Activated T-helper 17 cell treated with anti-CD3 and anti-CD28 coated beads, Interleukin-2, amount 50 U/mL, for 72 hours (primary cell): Measurements from ENCODE around the gene RNF207. TPM values are rescaled to one million over a fixed set of nuclear protein-coding genes. Genes with fewer than 3 reads are reported as not detected.

Experiments
- ATAC-seq: fragments of 150-1000 bp; cut with Tn5 transposase; replicated peaks from 2 replicates; pipeline ENCODE4 v1.10.0; 2021; ENCODE audit warnings: mild to moderate bottlenecking, moderate library complexity
- H3K27ac Mint-ChIP-seq: one replicate; pipeline ENCODE4 v1.8.0; 2022; ENCODE audit warnings: mixed read lengths
- H3K27me3 Mint-ChIP-seq: one replicate; pipeline ENCODE4 v1.8.0; 2022; ENCODE audit warnings: mixed read lengths
- H3K36me3 Mint-ChIP-seq: one replicate; pipeline ENCODE4 v1.8.0; 2022; ENCODE audit warnings: low read depth, mild to moderate bottlenecking, mixed read lengths
- H3K4me1 Mint-ChIP-seq: one replicate; pipeline ENCODE4 v1.8.0; 2022; ENCODE audit warnings: mixed read lengths
- H3K4me3 Mint-ChIP-seq: one replicate; pipeline ENCODE4 v1.8.0; 2022; ENCODE audit warnings: mild to moderate bottlenecking, mixed read lengths
- H3K9me3 Mint-ChIP-seq: one replicate; pipeline ENCODE4 v1.8.0; 2022; ENCODE audit warnings: mixed read lengths
- total RNA-seq, 2 donors: library from RNA; stranded (reverse); gene quantifications; one replicate each; pipeline ENCODE4 v1.2.3, GENCODE V29; 2022

RNF207 gene
- total RNA-seq, 2 donors from 2014 or later: 20.1 to 21.9 TPM

- H3K27me3 Mint-ChIP-seq: peaks cover 28% of the 10 kb centered on the region
- no peak overlapping the region for H3K27ac Mint-ChIP-seq
- peaks cover 14% of the 10 kb centered on the region for H3K4me1 Mint-ChIP-seq
- ATAC-seq: no peak
- H3K36me3 Mint-ChIP-seq: peaks cover 30% of the 10 kb centered on the region
- peak overlapping the region; percentile 40 for H3K4me3 Mint-ChIP-seq
- no peaks in the 10 kb centered on the region for H3K9me3 Mint-ChIP-seq
Measured at GRCh38 chr1:6181347-6181770, 24.6 kb upstream of the RNF207 start.

DNA sequence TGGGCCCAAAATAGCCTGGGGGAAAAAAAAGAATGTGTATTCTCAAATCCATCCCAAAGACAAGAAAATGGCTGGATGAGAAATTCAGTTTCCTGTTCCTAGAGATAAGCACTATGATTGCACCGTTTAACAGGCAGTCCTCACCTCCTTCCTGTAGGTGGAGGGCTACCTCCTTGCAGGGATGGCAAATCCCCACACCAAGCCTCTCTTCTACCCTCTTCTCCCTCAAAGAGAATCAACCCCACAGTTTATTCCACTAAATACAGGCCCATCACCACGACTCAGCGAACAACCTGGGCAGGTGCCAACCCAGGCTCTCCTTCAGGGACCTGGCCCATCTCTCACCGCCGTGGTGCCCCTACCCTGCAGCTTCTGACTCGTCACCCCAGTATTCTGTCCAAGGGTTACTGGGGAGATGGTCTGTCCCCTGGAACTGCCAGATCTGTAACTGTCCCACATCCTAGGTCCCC lies 22.4 kb upstream of the RNF207 start:
- Mint-ChIP-seq H3K27me3 (peaks cover 13% of the 10 kb centered on the region), H3K36me3 (peaks cover 52% of the 10 kb centered on the region), H3K27ac (no peak overlapping the region), H3K9me3 (no peaks in the 10 kb centered on the region), H3K4me3 (no peak overlapping the region), H3K4me1 (peaks cover 14% of the 10 kb centered on the region)
- no peak for ATAC-seq

GRCh38 chr1:6184083-6184783 lies 21.7 kb upstream of the RNF207 start:
- Mint-ChIP-seq H3K27ac (no peak overlapping the region), H3K27me3 (peaks cover 9% of the 10 kb centered on the region), H3K4me1 (peaks cover 19% of the 10 kb centered on the region), H3K9me3 (no peaks in the 10 kb centered on the region), H3K4me3 (no peak overlapping the region), H3K36me3 (peaks cover 59% of the 10 kb centered on the region)
- no peak for ATAC-seq

GRCh38 chr1:6185151-6185550 lies 20.8 kb upstream of the RNF207 start:
- Mint-ChIP-seq H3K27ac (no peak overlapping the region), H3K9me3 (no peaks in the 10 kb centered on the region), H3K36me3 (peaks cover 68% of the 10 kb centered on the region), H3K4me3 (no peak overlapping the region), H3K27me3 (peaks cover 9% of the 10 kb centered on the region), H3K4me1 (peaks cover 24% of the 10 kb centered on the region)
- ATAC-seq: no peak

DNA sequence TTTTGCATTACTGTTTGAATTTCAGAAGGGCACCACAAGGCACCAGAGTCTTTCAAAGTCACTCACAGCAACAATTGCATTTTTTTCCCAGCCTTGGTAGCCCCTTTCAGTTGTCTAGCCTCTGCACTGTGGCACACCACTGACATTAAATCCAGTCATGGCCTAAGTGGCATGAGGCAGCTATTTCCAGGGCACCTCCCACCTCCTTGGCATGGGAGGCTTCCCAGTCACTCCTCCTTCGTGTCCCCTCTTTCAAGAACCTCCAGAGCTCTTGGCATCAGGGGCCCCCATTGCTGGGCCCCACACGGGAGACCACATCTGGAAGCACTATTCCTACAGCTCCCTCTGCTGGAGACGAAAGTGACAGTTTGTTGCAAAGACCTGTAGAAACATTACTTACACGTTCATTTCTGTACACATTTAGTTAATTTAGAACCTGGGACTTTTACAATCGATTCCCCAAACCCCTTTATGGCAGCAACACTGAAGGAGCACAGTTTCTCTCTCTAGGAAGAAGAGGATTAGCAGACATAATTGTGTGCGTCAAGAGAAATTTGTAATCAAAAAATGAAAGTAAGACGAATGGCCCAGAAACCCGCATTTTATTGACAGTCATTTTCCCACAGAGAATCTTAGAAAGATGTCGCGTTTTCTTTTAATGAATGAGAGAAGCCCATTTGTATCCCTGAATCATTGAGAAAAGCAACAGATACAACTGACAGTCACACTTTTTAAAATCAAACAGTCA lies 20.1 kb upstream of the RNF207 start:
- Mint-ChIP-seq H3K27ac (no peak overlapping the region), H3K36me3 (peaks cover 74% of the 10 kb centered on the region), H3K4me3 (peak overlapping the region; percentile 9), H3K9me3 (no peaks in the 10 kb centered on the region), H3K27me3 (peaks cover 9% of the 10 kb centered on the region), H3K4me1 (peaks cover 25% of the 10 kb centered on the region)
- ATAC-seq: peak; percentile 34

DNA sequence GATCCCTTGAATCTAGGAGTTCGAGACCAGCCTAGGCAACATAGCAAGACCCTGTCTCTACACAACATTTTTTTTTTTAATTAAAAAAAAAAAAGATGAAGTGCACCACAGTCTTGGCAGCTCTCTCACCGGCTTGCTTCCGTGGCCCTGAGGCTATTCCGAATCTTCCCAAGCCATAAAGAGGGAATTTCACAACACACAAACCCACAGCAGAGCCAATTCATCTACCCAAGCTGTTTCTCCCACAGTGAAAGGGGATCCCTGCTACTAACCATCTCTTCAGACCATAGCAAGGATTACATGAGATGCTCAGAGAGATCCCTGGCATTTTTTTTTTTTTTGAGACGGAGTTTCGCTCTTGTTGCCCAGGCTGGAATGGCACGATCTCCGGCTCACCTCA lies 17.5 kb upstream of the RNF207 start:
- peaks cover 89% of the 10 kb centered on the region for H3K36me3 Mint-ChIP-seq
- H3K4me3 Mint-ChIP-seq: no peak overlapping the region
- no peak for ATAC-seq
- H3K27me3 Mint-ChIP-seq: no peaks in the 10 kb centered on the region
- no peak overlapping the region for H3K27ac Mint-ChIP-seq
- peaks cover 16% of the 10 kb centered on the region for H3K4me1 Mint-ChIP-seq
- H3K9me3 Mint-ChIP-seq: no peaks in the 10 kb centered on the region

DNA sequence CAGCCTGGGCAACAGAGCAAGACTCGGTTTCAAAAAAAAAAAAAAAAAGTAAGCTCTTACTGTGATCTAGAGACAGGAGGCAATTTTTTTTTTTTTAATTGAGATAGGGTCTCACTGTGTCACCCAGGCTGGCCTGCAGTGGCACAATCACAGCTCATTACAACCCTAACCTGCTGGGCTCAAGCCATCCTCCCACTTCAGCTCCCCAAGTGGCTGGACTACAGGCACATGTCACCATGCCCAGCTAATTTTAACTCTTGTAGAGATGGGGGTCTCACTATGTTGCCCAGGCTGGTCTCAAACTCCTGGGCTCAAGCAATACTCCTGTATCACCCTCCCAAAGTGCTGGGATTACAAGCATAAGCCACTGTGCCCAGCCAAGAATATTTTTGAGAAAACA lies 14.0 kb upstream of the RNF207 start:
- ATAC-seq: no peak
- Mint-ChIP-seq H3K27me3 (no peaks in the 10 kb centered on the region), H3K27ac (no peak overlapping the region), H3K4me3 (no peak overlapping the region), H3K4me1 (peaks cover 20% of the 10 kb centered on the region), H3K36me3 (peaks cover 97% of the 10 kb centered on the region), H3K9me3 (no peaks in the 10 kb centered on the region)

- Mint-ChIP-seq H3K36me3 (peaks cover 60% of the 10 kb centered on the region), H3K4me1 (peaks cover 24% of the 10 kb centered on the region), H3K4me3 (peak overlapping the region; percentile 96), H3K9me3 (no peaks in the 10 kb centered on the region), H3K27ac (peak overlapping the region; percentile 96), H3K27me3 (no peaks in the 10 kb centered on the region)
- no peak for ATAC-seq
Measured at GRCh38 chr1:6197746-6198427, 8.0 kb upstream of the RNF207 start.

GRCh38 chr1:6198646-6199297 lies 7.1 kb upstream of the RNF207 start:
- Mint-ChIP-seq H3K9me3 (no peaks in the 10 kb centered on the region), H3K27ac (peak overlapping the region; percentile 96), H3K4me3 (peak overlapping the region; percentile 96), H3K27me3 (no peaks in the 10 kb centered on the region), H3K36me3 (peaks cover 52% of the 10 kb centered on the region), H3K4me1 (peaks cover 24% of the 10 kb centered on the region)
- peak; percentile 27 for ATAC-seq

DNA sequence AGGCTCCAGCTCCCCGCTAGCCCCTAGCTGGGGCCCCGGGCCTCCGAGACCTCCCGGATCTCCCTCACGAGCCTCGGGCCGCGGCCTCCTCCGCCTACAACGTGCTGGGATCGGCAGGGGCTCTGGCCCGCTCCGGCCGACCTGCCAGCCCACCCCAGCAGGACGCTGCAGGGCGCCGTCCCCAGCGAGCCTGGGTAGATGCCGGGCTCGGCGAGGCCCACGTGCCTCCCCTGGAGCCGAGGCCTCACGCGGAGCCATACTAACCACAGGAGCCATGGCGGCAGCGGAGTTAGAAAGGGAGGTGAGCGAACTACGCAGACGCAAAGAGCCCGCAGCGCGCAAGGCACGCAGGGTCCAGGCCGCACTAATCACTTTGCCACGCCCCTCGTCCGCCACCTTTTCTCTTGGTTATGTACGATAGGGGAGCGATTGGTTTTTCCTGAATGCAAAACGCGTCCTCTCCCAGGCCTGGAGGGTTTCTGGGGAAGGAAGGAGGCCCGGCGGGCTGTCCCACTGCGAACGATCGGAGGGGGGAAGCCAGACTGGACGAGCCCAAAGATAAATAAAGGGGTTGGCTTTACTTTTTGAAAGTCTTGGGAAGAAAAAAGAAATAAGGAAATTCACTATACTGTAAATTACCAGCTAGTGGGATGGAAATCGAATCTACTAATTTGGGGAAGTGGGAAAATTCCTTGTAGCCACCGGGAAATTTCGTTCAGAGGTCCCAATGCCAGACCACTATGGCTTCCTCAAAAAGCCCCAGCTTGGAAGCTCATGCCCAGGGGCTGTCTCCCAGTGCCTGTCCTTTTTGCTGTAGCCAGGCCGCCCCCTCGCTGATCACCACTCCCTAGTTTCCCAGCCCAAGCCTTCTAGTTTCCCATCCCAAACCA lies 6.4 kb upstream of the RNF207 start, which contains the start of gene RPL22:
Gene RPL22, minus strand, starts transcription at position 298 of the 890 bp plus-strand sequence. Its CDS starts 22 bp downstream, at position 276.
- Mint-ChIP-seq H3K4me1 (peaks cover 24% of the 10 kb centered on the region), H3K4me3 (peak within 1 kb of the TSS; percentile 96), H3K9me3 (no peaks in the 10 kb centered on the region), H3K27me3 (no peaks in the 10 kb centered on the region), H3K27ac (peak within 1 kb of the TSS; percentile 96), H3K36me3 (peaks cover 44% of the 10 kb centered on the region)
- ATAC-seq: peak; percentile 99

GRCh38 chr1:6200188-6200809 lies 5.6 kb upstream of the RNF207 start:
- H3K36me3 Mint-ChIP-seq: peaks cover 36% of the 10 kb centered on the region
- H3K27ac Mint-ChIP-seq: peak overlapping the region; percentile 96
- peaks cover 24% of the 10 kb centered on the region for H3K4me1 Mint-ChIP-seq
- H3K9me3 Mint-ChIP-seq: no peaks in the 10 kb centered on the region
- H3K27me3 Mint-ChIP-seq: no peaks in the 10 kb centered on the region
- no peak for ATAC-seq
- H3K4me3 Mint-ChIP-seq: peak overlapping the region; percentile 96

DNA sequence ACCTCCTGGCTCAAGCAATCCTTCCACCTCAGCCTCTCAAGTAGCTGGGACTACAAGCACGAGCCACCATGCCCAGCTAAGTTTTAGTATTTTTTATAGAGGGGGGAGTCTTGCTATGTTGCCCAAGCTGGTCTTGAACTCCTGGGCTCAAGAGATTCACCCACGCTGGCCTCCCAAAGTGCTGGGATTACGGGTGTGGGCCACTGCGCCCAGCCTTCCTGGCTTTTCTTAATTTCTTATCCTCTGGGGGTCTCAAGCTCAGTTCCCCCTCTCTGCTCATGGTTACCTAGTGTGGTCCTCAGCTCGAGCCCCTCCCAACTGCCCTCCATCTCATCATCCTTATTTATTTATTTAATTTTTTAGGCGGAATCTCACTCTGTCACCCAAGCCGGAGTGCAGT lies 3.7 kb upstream of the RNF207 start:
- H3K27ac Mint-ChIP-seq: peak overlapping the region; percentile 56
- no peaks in the 10 kb centered on the region for H3K9me3 Mint-ChIP-seq
- H3K36me3 Mint-ChIP-seq: peaks cover 17% of the 10 kb centered on the region
- H3K27me3 Mint-ChIP-seq: no peaks in the 10 kb centered on the region
- no peak overlapping the region for H3K4me3 Mint-ChIP-seq
- peaks cover 15% of the 10 kb centered on the region for H3K4me1 Mint-ChIP-seq
- no peak for ATAC-seq

GRCh38 chr1:6206520-6206855 lies 569 bp downstream of the RNF207 start:
- Mint-ChIP-seq H3K36me3 (no peaks in the 10 kb centered on the region), H3K4me3 (peak overlapping the region; percentile 74), H3K27me3 (no peaks in the 10 kb centered on the region), H3K9me3 (no peaks in the 10 kb centered on the region), H3K4me1 (no peaks in the 10 kb centered on the region), H3K27ac (no peak overlapping the region)
- no peak for ATAC-seq
